ENCODE results near the gene ALG11. TPM values are rescaled to one million over a fixed set of nuclear protein-coding genes. Genes with fewer than 3 reads are reported as not detected.

The ALG11 gene
- total and polyA plus RNA-seq, 2 donors (not counting 1 experiment from before 2014, with no cell fraction given), result 3.2 to 38.8 TPM

- TF ChIP-seq EZH2 (IDR thresholded peaks at IDR 0.05; ENCODE audit: borderline replicate concordance, insufficient read depth, low read depth, low read length, poor library complexity, severe bottlenecking) (no peak), CTCF (IDR thresholded peaks at IDR 0.05) (no peak)
- Mint-ChIP-seq H3K27ac (no peak overlapping the region), H3K4me3 (no peak overlapping the region), H3K27me3 (peaks cover 8% of the 10 kb centered on the region), H3K4me1 (no peaks in the 10 kb centered on the region), H3K9me3 (ENCODE audit: insufficient read depth) (no peaks in the 10 kb centered on the region)
- Histone ChIP-seq H3K36me3 (replicated peaks in 1 of 2; ENCODE audit: control extremely low read depth in 1 of 2, control insufficient read depth in 1 of 2, extremely low read depth in 1 of 2, insufficient read depth in 2 of 2, low read length in 1 of 2) (no peaks in the 10 kb centered on the region), H3K4me3 (ENCODE audit: control extremely low read depth in 1 of 5, extremely low read depth in 1 of 5, insufficient read depth in 1 of 5, low read depth in 2 of 5, low read length in 4 of 5) (no peak overlapping the region), H3K79me2 (ENCODE audit: control insufficient read depth, insufficient read depth, low read length) (no peaks in the 10 kb centered on the region), H2AFZ (ENCODE audit: insufficient read depth, low read depth, low read length, poor library complexity, severe bottlenecking) (no peak overlapping the region), H3K27ac (ENCODE audit: low read length in 2 of 2) (no peak overlapping the region), H3K9ac (ENCODE audit: low read length) (no peak overlapping the region), H3K4me2 (replicated peaks; ENCODE audit: low read depth, low read length, poor library complexity, severe bottlenecking) (no peak overlapping the region), H3K4me1 (ENCODE audit: control insufficient read depth in 2 of 2, insufficient read depth in 2 of 2, low read length in 2 of 2) (no peaks in the 10 kb centered on the region), H3K27me3 (replicated peaks in 1 of 4; ENCODE audit: control extremely low read depth in 1 of 4, control insufficient read depth in 3 of 4, insufficient read depth in 4 of 4, low read length in 3 of 4) (peaks cover 0 to 3% (median 0%) of the 10 kb centered on the region in 4 experiments), H3K9me3 (ENCODE audit: control extremely low read depth in 1 of 3, control insufficient read depth in 2 of 3, insufficient read depth in 1 of 3, low read length in 2 of 3) (no peaks in the 10 kb centered on the region), H4K20me1 (ENCODE audit: control insufficient read depth, insufficient read depth, low read length, poor library complexity, severe bottlenecking) (no peaks in the 10 kb centered on the region)
- no peak for DNase-seq
- ChIA-PET CTCF (no interaction called here), POLR2A (no interaction called here)
- intact Hi-C loops (cut with micrococcal nuclease), result no loop called here
- WGBS (ENCODE audit: insufficient coverage), result 94% methylated on average over 9 of the region's 10 CpGs
- ATAC-seq (ENCODE audit: low read depth), result no peak
Measured at GRCh38 chr13:51966186-51966585, 46.0 kb upstream of the ALG11 start.

GRCh38 chr13:51967482-51968446 is 44.4 kb upstream of the ALG11 start:
- Histone ChIP-seq H3K27ac (ENCODE audit: low read length in 2 of 2) (no peak overlapping the region), H3K36me3 (replicated peaks in 1 of 2; ENCODE audit: control extremely low read depth in 1 of 2, control insufficient read depth in 1 of 2, extremely low read depth in 1 of 2, insufficient read depth in 2 of 2, low read length in 1 of 2) (no peaks in the 10 kb centered on the region), H3K27me3 (replicated peaks in 1 of 4; ENCODE audit: control extremely low read depth in 1 of 4, control insufficient read depth in 3 of 4, insufficient read depth in 4 of 4, low read length in 3 of 4) (peaks cover 0 to 3% (median 0%) of the 10 kb centered on the region in 4 experiments), H3K4me1 (ENCODE audit: control insufficient read depth in 2 of 2, insufficient read depth in 2 of 2, low read length in 2 of 2) (no peaks in the 10 kb centered on the region), H3K4me3 (ENCODE audit: control extremely low read depth in 1 of 5, extremely low read depth in 1 of 5, insufficient read depth in 1 of 5, low read depth in 2 of 5, low read length in 4 of 5) (no peak overlapping the region), H2AFZ (ENCODE audit: insufficient read depth, low read depth, low read length, poor library complexity, severe bottlenecking) (no peak overlapping the region), H3K79me2 (ENCODE audit: control insufficient read depth, insufficient read depth, low read length) (no peaks in the 10 kb centered on the region), H3K9me3 (ENCODE audit: control extremely low read depth in 1 of 3, control insufficient read depth in 2 of 3, insufficient read depth in 1 of 3, low read length in 2 of 3) (no peaks in the 10 kb centered on the region), H3K4me2 (replicated peaks; ENCODE audit: low read depth, low read length, poor library complexity, severe bottlenecking) (no peak overlapping the region), H4K20me1 (ENCODE audit: control insufficient read depth, insufficient read depth, low read length, poor library complexity, severe bottlenecking) (no peaks in the 10 kb centered on the region), H3K9ac (ENCODE audit: low read length) (no peak overlapping the region)
- no peak for TF ChIP-seq CTCF (IDR thresholded peaks at IDR 0.05)
- no peak for TF ChIP-seq EZH2 (IDR thresholded peaks at IDR 0.05; ENCODE audit: borderline replicate concordance, insufficient read depth, low read depth, low read length, poor library complexity, severe bottlenecking)
- DNase-seq (no peak), ATAC-seq (ENCODE audit: low read depth) (no peak)
- H3K9me3 Mint-ChIP-seq (ENCODE audit: insufficient read depth), result no peaks in the 10 kb centered on the region
- no peak overlapping the region for H3K4me3 Mint-ChIP-seq
- H3K27ac Mint-ChIP-seq, result no peak overlapping the region
- H3K27me3 Mint-ChIP-seq, result peaks cover 15% of the 10 kb centered on the region
- ChIA-PET CTCF (no interaction called here), POLR2A (no interaction called here)
- intact Hi-C loops (cut with micrococcal nuclease), result no loop called here
- no peaks in the 10 kb centered on the region for H3K4me1 Mint-ChIP-seq
- 96% methylated on average over 5 of the region's 8 CpGs for WGBS (ENCODE audit: insufficient coverage)
